SIG-M5 treated with dmso at 0.1 percent for 504 hours (cell line): ENCODE results near the gene GLYATL2.

Experiments used
- DNase-seq: peaks from one replicate; lab custom pipeline; 2025; ENCODE audit not compliant: unreplicated experiment; lab: John Stamatoyannopoulos, UW

Gene GLYATL2, protein sequence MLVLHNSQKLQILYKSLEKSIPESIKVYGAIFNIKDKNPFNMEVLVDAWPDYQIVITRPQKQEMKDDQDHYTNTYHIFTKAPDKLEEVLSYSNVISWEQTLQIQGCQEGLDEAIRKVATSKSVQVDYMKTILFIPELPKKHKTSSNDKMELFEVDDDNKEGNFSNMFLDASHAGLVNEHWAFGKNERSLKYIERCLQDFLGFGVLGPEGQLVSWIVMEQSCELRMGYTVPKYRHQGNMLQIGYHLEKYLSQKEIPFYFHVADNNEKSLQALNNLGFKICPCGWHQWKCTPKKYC

DNA sequence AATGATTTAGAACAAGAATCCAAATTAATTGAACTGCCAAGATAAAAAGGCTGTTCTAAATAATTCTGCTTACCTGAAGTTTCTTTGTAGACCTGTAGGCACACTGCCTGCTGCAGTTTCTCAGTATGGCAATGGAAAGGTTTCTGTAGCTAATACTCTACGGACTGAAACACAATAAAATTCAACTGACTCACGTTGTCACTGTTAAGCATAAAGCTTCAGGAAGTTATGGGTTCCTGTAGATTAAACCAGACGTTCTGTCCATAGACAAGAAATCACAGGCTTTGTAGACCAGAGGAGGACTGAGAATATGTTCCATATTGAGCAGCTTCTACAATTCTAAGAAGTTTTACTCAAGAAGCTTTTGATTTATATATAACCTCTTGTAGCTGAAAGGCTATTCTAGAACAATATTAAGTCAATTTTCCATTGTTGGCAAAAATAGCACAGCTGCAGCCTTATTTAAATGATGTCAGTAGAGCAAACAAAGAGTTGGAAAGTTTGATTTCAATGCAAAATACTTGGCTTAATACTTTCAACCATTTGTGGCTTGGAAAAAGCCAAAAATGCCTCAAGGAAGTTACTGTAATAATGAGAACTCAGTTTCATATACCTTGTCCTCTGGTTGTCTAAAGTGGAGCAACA lies at the start of gene GLYATL2:
Gene GLYATL2 (minus strand): TSS at position 344 of the 645 bp plus-strand sequence. CDS start 5,092 bp downstream, outside the sequence.
- no peak for DNase-seq

DNA sequence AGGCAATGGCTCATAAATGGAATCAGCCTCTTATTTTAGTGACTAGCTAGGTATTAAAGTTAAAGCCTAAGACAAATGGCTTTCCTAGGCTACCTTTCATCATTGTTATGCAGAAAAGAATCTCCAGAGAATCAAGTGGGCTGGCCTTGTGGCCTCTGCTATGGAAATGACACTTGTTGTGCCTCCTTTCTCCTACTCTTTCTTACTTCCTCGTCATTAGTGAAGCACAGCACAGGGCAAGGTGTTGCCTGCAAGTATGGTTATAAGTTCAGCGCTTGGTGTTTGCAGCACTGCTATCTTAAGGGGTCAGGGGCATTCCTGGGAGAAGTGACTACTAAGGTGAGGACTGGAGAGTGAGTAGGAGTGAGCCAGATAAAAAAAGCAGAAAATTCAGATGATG lies 49.4 kb upstream of the GLYATL2 start:
- DNase-seq, result no peak

DNA sequence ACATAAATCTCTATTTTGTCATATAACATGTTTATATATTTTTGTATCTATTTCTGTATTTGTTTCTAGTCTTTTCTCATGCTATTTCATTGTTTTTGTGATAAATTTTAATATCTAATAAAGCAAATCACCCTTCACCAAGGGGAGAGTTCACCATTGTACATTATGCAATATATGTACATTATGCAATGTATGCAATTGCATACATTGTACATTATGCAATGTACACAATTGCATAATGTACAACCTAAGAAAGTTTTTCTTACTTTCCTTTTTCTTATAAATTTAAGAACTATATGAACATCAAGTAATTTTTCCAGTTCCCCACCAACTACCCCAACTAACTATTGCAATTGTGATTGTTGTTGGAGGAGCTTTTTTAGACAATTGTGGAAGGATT lies 44.1 kb upstream of the GLYATL2 start:
- peak; percentile 13 for DNase-seq

DNA sequence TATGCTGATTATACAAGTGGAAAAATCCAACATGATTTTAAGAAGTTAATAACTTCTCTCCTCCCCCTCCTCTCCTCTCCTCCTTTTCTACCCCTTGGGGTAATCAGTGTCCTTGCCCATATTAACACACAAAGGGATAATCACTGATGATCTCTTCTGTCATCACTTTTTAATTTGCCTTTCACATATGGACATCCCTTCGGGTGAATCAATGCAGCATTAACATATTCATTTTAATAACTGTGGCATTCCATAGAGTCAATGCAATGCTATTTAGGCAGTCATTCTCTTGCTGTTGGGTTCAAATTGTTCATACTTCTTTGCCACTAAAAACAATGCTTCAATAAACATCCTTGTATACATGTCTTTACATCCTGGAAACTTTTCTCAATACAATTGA lies 42.9 kb upstream of the GLYATL2 start:
- DNase-seq, result no peak

DNA sequence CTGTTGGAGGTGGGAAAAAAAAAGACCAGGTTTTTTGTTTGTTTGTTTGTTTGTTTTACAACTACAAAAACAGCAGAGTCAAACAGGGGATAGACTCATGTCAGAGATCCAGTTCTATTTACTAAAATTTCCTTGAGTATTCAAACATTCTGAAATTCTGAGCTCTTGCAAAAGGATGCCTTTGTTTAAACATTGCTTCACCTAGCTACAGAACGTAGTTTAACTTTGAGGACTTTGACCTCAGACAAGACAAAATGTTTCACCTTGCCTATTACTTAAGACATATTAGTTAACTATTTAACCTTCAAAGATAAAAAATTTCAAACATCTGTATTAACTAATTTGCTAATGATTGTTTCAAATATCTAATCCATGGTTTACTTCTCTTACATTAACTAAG lies 36.1 kb upstream of the GLYATL2 start:
- DNase-seq, result no peak

DNA sequence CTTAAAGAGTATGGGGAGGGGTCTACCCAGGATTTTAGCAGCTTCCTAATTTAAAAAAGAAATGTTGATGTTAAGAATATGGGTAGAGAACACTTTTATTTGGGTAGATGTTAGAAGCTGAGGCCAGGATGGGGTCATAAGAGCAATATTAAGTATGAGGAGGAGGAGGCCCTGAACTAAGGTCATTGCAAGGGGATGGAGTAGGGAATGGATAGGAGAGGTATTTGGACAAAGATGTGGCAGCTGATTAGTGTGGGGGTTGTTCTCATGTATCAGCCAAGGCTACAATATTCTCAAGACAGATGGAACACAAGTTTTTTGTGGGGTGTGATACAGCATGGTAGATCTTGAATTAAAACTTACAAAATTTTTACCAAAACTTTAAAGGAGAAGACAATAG lies 35.7 kb upstream of the GLYATL2 start:
- DNase-seq, result no peak

DNA sequence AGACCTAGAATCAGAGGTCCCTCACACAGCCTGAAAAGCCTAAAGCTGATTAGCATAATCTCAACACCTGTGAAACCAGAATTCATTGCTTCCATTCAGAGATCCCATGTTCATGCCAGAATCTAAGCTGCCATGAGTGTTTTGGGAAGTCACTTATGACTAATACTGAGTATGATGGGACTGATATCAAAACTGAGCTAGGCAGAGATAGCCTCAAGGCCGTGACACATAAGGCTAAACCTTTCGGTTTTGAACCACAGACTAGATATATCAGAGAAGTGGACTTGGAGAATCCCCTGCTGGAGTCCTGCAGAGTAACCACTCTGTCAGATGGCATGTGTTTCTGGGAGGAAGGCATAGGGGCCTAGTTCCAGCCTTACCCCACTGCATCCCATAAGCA lies 23.1 kb upstream of the GLYATL2 start:
- no peak for DNase-seq

DNA sequence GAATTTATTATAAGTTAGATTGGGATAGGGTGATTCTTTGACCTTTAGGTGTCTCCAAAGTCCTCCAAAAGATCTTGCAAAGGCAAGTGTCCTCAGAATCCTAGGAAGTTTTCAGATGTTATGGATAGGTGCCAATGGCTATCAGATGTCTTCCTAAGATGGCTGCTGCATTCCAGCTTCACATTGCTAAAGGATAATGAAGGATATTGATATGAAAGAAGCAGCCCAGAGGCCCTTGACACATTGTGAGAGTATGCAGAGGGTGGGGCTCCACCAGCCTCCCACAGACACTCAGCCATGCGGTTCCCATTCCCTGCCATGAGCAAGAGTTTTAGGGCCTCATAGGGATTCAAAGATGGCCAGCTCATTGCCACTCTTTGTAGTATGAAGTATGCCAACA lies 22.3 kb upstream of the GLYATL2 start:
- no peak for DNase-seq

DNA sequence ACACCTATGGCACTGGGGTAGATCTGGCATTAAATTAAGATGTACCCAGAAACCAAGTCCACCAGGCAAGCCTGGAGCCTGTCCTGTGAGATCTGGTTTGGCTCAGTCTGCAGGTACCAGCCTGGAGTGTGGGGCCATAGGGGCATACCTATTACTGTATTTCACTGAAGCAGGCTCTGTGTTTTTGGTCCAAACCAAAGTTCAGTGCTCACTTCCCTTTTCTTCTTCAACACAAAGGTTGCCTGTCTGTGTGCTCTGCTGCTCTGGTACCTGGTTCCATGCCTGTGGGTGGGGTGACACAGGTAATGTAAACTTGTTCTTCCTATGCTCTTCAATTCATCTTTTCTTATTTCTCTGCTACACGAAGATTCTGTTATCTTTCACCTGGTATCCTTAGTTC lies 19.8 kb upstream of the GLYATL2 start:
- DNase-seq, result no peak

DNA sequence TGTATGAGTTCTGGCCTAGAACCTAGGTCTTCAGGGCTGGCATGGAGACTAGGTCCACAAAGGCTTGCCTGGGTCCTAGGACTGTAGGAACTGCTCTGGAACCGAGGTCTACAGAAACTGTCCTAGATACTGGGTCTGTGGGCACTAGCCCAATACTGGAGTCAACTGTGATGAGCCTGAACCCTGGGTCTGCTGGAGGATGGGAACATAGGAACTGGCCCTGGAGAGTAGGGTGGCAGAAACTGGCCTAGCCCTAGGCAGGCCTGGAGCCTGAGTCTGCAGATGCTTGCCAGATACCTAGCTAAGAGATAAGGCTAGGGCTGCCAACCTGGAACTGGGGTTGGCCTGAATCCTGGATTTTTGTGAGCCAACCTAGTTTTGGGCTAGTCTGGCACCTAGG lies 19.2 kb upstream of the GLYATL2 start:
- no peak for DNase-seq

DNA sequence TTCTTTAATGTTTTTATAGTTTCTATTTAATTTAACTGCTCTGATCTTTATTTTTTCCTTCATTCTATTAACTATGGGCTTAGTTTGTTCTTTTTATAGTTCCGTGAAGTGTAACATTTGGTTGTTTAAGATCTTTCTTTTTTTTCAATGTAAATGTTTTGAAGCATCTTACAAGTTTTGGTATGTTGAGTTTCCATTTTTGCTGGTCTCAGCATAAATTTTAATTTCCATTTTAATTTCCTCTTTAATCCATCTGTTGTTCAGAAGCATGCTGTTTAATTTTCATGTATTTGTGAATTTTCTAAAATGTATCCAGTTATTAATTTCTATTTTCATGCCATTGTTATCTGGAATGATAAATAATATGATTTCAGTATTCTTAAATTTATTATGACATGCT lies 17.0 kb upstream of the GLYATL2 start:
- no peak for DNase-seq

DNA sequence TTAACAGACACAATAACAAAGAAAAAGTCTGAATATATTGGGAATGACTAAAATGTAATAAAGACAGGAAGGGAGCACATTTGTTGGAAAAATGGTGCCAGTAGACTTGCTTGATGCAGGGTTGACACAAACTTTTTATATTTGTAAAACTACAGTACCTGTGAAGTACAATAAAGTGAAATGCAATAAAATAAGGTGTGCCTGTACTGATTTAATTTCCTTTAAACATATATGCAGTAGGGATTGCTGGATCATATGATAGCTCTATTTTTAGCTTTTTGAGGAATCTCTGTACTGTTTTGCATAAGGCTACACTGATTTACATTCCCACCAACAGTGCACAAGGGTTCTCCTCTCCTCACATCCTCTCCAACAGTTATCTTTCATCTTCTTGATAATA lies 12.3 kb upstream of the GLYATL2 start:
- DNase-seq, result no peak

DNA sequence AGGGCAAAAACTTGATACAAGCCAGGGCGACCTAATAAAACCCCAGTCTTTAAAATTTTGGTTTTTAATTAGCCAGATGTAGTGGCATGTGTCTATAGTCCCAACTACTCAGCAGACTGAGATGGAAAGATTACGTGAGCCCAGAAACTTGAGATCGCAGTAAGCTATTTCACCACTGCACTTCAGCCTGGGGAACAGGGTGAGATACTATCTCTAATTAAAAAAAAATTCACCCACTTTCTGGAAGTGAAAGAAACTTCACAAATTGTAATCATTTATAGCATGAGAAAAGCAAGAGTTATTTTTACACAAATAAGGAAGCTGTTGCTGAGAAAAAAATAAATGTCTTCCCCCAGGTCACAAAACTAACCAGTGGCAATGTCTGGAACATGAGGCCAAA lies 882 bp upstream of the GLYATL2 start:
- no peak for DNase-seq

DNA sequence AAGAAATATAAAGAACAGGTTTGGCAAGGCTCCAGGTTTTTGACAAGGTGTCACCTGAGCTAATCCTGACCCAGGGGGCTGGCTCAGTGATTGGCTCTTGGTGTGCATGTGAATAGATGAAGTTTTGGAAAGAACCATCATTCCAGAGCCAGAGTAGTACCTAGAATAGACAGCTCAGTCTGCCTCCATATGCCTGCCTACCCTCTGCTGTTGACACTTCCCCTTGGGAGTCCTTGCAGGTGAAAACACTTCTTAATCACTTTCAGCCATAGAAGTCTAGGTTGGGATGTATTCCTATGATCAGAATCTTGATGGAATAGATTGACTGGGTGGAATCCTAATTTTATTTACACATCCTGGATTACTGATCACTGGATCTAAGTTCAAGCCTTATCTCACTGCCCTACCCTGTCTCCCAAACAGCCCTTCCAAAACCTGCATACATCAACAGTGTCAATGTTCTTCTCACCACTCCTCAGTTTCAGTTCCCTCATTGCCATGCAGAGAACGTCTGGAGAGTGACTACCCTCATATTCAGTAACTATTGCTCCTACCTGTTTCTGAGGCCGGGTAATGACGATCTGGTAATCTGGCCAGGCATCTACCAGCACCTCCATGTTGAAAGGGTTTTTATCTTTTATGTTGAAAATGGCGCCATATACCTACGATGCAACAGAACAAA lies 6.7 kb downstream of the GLYATL2 start:
- DNase-seq, result no peak

DNA sequence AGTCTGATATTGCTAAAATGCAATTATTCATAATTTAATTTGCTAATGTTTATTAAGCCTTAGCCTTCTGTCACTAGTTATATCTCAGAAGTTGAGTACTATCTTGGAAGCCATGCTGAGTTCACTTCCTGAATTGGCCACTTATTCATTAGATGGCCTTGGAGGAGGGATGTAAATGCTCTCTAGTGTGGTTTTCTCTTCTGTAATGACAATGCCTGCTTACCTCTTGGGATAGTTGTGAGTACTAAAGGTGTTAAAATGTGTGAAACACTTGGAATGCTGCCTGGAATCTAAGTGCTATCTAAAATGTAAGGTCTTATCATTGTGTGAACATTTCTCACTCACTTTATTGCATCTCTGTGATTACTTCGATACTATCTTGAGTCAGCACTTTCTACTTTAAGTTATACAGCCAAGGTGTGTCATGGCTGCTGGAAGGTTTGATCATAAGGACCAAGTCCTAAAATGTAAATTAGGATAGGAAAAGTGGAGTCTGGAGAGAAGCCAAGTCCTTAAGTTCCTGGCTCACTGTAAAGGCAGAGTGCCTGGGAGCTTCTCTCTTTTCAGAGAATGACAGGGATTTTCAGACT lies 12.4 kb downstream of the GLYATL2 start:
- DNase-seq, result no peak

DNA sequence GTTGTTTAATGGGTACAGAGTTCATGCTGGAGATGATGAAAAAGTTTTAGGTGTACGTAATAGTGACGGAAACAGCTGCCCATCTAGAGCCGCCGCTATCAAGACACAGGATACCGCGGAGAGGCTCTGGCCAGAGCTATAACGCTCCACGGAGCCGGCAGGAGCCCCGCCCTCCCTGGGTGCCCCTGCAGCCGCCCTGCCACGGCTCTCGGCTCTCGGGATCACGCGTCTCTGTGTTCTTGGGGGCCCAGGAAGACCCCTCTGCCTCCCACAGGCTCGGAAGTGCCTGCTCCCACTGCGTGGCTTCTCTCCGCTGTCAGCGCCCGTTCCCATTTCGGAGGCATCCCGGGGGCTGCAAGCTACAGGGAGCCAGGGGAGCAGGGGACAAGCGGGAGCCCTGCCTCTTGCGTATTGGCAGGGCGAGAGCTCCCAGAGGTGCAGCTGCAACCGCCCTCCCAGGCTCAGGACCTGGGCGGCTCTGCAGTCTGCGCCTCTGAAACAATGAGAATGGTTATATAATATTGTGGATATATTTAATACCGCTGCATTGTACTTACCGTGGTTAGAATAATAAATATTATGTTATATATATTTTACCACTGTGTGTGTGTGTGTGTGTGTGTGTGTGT lies 13.7 kb downstream of the GLYATL2 start:
- no peak for DNase-seq

DNA sequence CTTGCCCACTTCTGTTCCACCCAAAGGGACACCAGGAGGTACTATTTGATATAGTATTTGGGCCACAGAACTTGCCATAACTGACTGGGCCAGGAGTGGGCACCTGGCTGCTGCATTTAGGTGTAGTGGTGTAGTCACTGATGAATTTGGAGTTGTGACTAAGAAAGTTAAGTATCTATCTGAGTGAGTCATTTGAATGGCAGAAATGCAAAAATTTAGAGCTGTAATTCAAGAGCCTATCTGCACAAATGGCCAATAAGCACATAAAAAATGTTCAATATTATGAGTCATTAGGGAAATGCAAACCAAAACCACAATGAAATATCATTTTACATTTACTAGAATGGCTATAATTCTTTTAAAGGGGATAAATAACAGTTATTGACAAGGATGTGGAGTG lies 14.7 kb downstream of the GLYATL2 start:
- DNase-seq, result no peak

DNA sequence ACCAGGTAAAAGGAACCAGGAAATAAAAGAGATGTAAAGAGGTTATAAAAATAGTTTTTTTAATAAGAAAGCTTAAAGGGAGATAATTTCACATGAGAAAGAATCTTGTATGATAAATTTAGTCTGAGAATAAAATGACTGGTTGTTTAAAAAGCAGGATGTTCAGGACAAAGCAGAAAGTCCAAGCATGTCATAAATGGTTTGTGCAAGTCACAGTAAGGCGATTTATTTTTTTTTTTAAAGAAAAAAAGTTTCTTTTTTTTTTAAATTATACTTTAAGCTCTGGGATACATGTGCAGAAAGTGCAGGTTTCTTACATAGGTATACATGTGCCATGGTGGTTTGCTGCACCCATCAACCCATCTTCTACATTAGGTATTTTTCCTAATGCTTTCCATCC lies 30.8 kb downstream of the GLYATL2 start:
- DNase-seq, result no peak

DNA sequence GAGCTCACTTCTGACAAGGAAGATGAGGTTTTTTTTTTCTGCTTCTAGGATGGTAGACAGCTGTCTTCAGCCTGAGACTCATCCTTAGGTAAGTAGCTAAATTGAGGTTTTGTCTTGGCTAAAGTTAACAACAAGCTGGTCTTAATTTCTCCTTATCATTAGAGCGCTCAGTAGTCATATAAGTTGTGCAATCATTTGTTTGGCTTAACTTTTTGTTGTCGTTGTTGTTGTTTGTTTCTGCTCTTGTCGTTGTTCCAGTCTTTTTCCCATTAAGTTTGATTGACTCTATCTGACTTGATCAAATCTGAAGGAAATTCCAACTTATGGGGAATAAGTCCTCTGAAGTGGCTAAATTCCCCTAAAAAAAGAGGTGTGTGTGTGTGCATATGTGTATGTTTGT lies 33.0 kb downstream of the GLYATL2 start:
- no peak for DNase-seq

DNA sequence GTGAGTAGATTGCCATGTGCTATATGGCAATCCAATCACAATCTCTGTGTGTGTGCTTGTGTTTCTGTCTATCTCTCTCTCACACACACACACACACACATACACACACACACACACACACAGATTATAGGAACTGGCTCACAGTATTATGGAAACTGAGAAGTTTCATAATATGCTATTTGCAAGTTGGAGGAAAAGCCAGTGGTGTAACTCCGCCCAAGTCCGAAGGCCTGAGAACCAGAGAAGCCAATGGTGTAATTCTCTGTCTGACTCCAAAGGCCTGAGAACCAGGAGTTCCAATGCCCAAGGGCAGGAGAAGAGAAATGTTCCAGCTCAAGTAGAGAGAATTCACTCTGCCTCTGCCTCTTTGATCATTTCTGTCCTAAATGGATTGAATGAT lies 37.2 kb downstream of the GLYATL2 start:
- DNase-seq, result no peak

DNA sequence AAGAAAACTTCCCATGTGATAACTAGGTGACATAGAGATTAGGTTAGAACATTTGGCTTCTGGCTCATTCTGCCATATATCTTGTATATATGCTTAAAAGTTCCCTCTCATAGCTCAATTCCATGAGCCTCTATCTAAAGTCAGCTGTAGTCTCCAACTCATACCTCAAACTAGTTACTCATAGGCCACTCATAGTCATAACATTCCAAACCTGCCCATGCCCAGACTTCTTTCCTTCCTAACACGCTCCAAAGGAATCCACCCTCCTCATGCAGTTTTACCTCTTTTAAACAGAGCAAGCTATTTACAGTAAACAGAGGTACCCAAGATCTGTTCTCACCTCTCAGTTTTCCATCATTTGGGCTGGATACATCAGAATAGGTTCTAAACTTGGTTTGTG lies 39.4 kb downstream of the GLYATL2 start:
- no peak for DNase-seq
